HepG2 (cell line): ENCODE results near the gene SLC39A2. TPM values are rescaled to one million over a fixed set of nuclear protein-coding genes. Genes with fewer than 3 reads are reported as not detected.

Experiments used
- ATAC-seq: fragments of 200-7000 bp; cut with Tn5 transposase; 3 replicates; pipeline ENCODE4 v1.9.1; 2020; ENCODE audit warnings: mild to moderate bottlenecking, moderate library complexity
- BruUV-seq: library from RNA; stranded (reverse); fragments of 400-500 nt; replicated peaks from 2 replicates; lab custom pipeline; 2021; lab: Mats Ljungman, UMichigan
- CTCF ChIA-PET: fragments of 300-600 bp; formaldehyde crosslinking; extraction: SDS; loops from one replicate; lab custom pipeline; 2021; ENCODE audit warnings: low total read pairs, inconsistent platforms, low intra/inter-chr PET ratio; lab: Yijun Ruan, JAX
- POLR2A ChIA-PET: fragments of 350-600 bp; sonication (Branson Sonifier 250); formaldehyde crosslinking; loops from one replicate; lab custom pipeline; 2020; ENCODE audit warnings: antibody characterized with exemption, inconsistent platforms; lab: Yijun Ruan, JAX
- DNase-seq: peaks from one replicate; pipeline ENCODE4 v3.0.0-alpha.2; 2015; ENCODE audit warnings: low spot score
- FAIRE-seq: peaks from 3 replicates; lab custom pipeline; 2011; peaks lifted over from hg19 to GRCh38; lab: Jason Lieb, UNC
- H2AFZ ChIP-seq: one replicate; pipeline ENCODE4 v1.6.1; 2011; ENCODE audit warnings: low read length, inconsistent platforms
- H3K27ac ChIP-seq: fragments of 300-600 bp; 3 replicates; pipeline ENCODE4 v1.8.0; 2011; ENCODE audit warnings: mixed run types, mild to moderate bottlenecking, mixed read lengths, low read length, inconsistent platforms; ENCODE audit not compliant: insufficient read depth; ENCODE audit errors: extremely low read length
- H3K27me3 ChIP-seq, 2 experiments: fragments of 200-600 bp in 1 of 2; 2 replicates in 1 of 2; 3 replicates in 1 of 2; pipeline versions ENCODE4 v1.6.0 to v1.8.0; 2011; ENCODE audit warnings: low read length in 2 of 2, mild to moderate bottlenecking in 2 of 2, moderate library complexity in 2 of 2, inconsistent platforms in 1 of 2; ENCODE audit not compliant: insufficient read depth in 2 of 2, control insufficient read depth in 1 of 2
- H3K36me3 ChIP-seq, 2 experiments: fragments of 200-600 bp in 1 of 2; replicated peaks in 1 of 2; 2 replicates in 1 of 2; 3 replicates in 1 of 2; pipeline versions ENCODE4 v1.5.1 to v1.8.0; 2011; ENCODE audit warnings: low read length in 2 of 2, inconsistent platforms in 1 of 2; ENCODE audit not compliant: insufficient read depth in 2 of 2, control insufficient read depth in 1 of 2
- H3K4me1 ChIP-seq: 2 replicates; pipeline ENCODE4 v1.5.1; 2012; ENCODE audit warnings: low read length, inconsistent platforms; ENCODE audit not compliant: insufficient read depth
- H3K4me2 ChIP-seq: 2 replicates; pipeline ENCODE4 v1.6.0; 2011; ENCODE audit warnings: low read depth, low read length, inconsistent platforms
- H3K4me3 ChIP-seq, 3 experiments: fragments of 200-600 bp in 1 of 3; sonication (generic), shearing (Covaris generic) in 1 of 3; replicated peaks in 1 of 3; 2 replicates each; pipeline ENCODE4 v1.5.1; 2011 to 2016; ENCODE audit warnings: low read length in 3 of 3, inconsistent platforms in 2 of 3, low read depth in 2 of 3, mild to moderate bottlenecking in 2 of 3, control low read depth in 1 of 3, mixed read lengths in 1 of 3; ENCODE audit not compliant: insufficient read depth in 1 of 3
- H3K79me2 ChIP-seq: one replicate; pipeline ENCODE4 v1.6.1; 2011; ENCODE audit warnings: low read length, inconsistent platforms; ENCODE audit not compliant: insufficient read depth
- H3K9ac ChIP-seq: 2 replicates; pipeline ENCODE4 v1.6.0; 2011; ENCODE audit warnings: mild to moderate bottlenecking, low read depth, low read length, inconsistent platforms; ENCODE audit not compliant: insufficient read depth
- H3K9me3 ChIP-seq: 2 replicates; pipeline ENCODE4 v1.5.1; 2012; ENCODE audit warnings: mild to moderate bottlenecking, low read length
- H4K20me1 ChIP-seq: 2 replicates; pipeline ENCODE4 v1.6.0; 2011; ENCODE audit warnings: inconsistent platforms, mild to moderate bottlenecking, low read length, moderate library complexity; ENCODE audit not compliant: insufficient read depth
- HIVEP1 ChIP-seq: sonication (generic); formaldehyde crosslinking; IDR thresholded peaks from 2 replicates; pipeline ENCODE4 v1.4.0; 2020; ENCODE audit warnings: mild to moderate bottlenecking, missing genetic modification reagents
- NBN ChIP-seq: fragments of 450-650 bp; conservative IDR thresholded peaks from 2 replicates; pipeline ENCODE4 v1.6.1; 2017
- NFRKB ChIP-seq: fragments of 450-650 bp; IDR thresholded peaks from 2 replicates; pipeline ENCODE4 v1.6.1; 2017
- RAD51 ChIP-seq: fragments of 450-650 bp; IDR thresholded peaks from 2 replicates; pipeline ENCODE4 v1.6.1; 2016; ENCODE audit warnings: borderline replicate concordance
- RFX1 ChIP-seq: fragments of 450-650 bp; IDR thresholded peaks from 2 replicates; pipeline ENCODE4 v1.6.1; 2017
- SMAD9 ChIP-seq: sonication (generic); formaldehyde crosslinking; IDR thresholded peaks from 2 replicates; pipeline ENCODE4 v1.5.1; 2020; ENCODE audit warnings: mild to moderate bottlenecking, missing genetic modification reagents
- ZNF282 ChIP-seq: fragments of 450-650 bp; IDR thresholded peaks from 2 replicates; pipeline ENCODE4 v1.6.1; 2018; ENCODE audit not compliant: partially characterized antibody
- ZNF766 ChIP-seq: sonication (generic); formaldehyde crosslinking; IDR thresholded peaks from 2 replicates; pipeline ENCODE4 v1.5.0; 2020; ENCODE audit warnings: missing genetic modification reagents, borderline replicate concordance
- ZNF768 ChIP-seq: sonication (generic); formaldehyde crosslinking; IDR thresholded peaks from 2 replicates; pipeline ENCODE4 v1.4.0; 2020; ENCODE audit warnings: missing genetic modification reagents
- ZNF781 ChIP-seq: sonication (generic); formaldehyde crosslinking; IDR thresholded peaks from 2 replicates; pipeline ENCODE4 v1.5.1; 2020; ENCODE audit warnings: borderline replicate concordance, mild to moderate bottlenecking, missing genetic modification reagents; ENCODE audit errors: not compliant biosample characterization
- ZNF841 ChIP-seq: sonication (generic); formaldehyde crosslinking; IDR thresholded peaks from 2 replicates; pipeline ENCODE4 v1.8.1; 2023; ENCODE audit warnings: missing genetic modification reagents, borderline replicate concordance
- WGBS: methylation state at CpG from one replicate; pipeline ENCODE4 v1.1.6; 2017; ENCODE audit warnings: low lambda C conversion rate; 5-methylcytosine and 5-hydroxymethylcytosine counted together
- in situ Hi-C: cut with HindIII; loops from 2 replicates; pipeline ENCODE4 v1.10.0; 2017; ENCODE audit warnings: low pct_unique_long_range_greater_than_20kb; ENCODE audit not compliant: extremely low pct_ligation_motif_present
- intact Hi-C: fragments of 100-400 bp; cut with micrococcal nuclease; formaldehyde crosslinking; loops from one replicate; pipeline ENCODE4 v1.10.0; 2022; ENCODE audit not compliant: unreplicated experiment
- polyA plus RNA-seq, 8 experiments: library from polyadenylated mRNA; depleted of rRNA in 3 of 8; stranded (reverse) in 7 of 8; unstranded in 1 of 8; fragments of >200 nt; fragmentation: Illumina TruSeq in 4 of 8; extraction: Trizol in 4 of 8; gene quantifications; 2 replicates each; pipeline versions ENCODE4 v1.2.1 to v1.2.3, GENCODE V29; 2011 to 2016; ENCODE audit warnings: low read depth in 4 of 8, missing spikeins in 1 of 8, mixed read lengths in 1 of 8; ENCODE audit not compliant: insufficient read depth in 1 of 8
- total RNA-seq, 5 experiments: library from RNA; depleted of rRNA; stranded (reverse); fragments of >200 nt; fragmentation: Illumina TruSeq; extraction: Trizol; gene quantifications; 2 replicates each; pipeline ENCODE4 v1.2.3, GENCODE V29; 2016; ENCODE audit warnings: low read depth in 1 of 5
- TF ChIP-seq, protein P1 (sequence below): sonication (generic); formaldehyde crosslinking; IDR thresholded peaks from 2 replicates; pipeline ENCODE4 v1.5.0; 2020; ENCODE audit warnings: mild to moderate bottlenecking, missing genetic modification reagents
- TF ChIP-seq, protein P2 (sequence below): sonication (generic); formaldehyde crosslinking; IDR thresholded peaks from 2 replicates; pipeline ENCODE4 v1.9.0; 2022; ENCODE audit warnings: low read depth, missing genetic modification reagents
- TF ChIP-seq, protein P3 (sequence below): sonication (generic); formaldehyde crosslinking; IDR thresholded peaks from 2 replicates; pipeline ENCODE4 v1.8.0; 2022; ENCODE audit warnings: mild to moderate bottlenecking, missing genetic modification reagents

SLC39A2 gene
- total and polyA plus RNA-seq, 2 of the 13 experiments (the other 11 are each of a cell fraction or from before 2014, with no cell fraction given) = 0.08 to 0.11 TPM

DNA sequence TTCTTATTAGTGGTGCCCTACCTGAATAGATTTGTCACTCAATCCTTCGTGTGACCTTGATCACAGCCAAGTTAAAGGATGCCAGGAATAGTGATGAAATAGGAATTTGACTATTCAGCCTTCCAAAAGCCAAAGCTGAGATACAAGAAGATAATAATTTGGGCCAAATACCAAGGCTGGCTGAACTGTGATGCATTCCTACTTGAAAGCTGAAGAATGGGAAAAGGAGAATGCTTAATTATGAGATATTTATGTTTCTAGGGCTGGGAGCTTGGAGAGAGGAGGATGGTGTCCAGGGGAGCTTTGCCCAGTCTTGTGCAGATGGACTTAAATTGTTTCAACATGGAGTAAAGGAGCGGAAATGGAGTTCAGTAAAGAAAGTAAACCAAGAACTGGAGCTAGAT, 48.3 kb downstream of the SLC39A2 start:
- Histone ChIP-seq H3K36me3 (no peaks in the 10 kb centered on the region), H4K20me1 (no peaks in the 10 kb centered on the region), H3K4me1 (peaks cover 83% of the 10 kb centered on the region), H2AFZ (no peak overlapping the region), H3K27ac (peak overlapping the region; percentile 33), H3K79me2 (no peaks in the 10 kb centered on the region), H3K9ac (no peak overlapping the region), H3K4me3 (no peak overlapping the region), H3K9me3 (no peaks in the 10 kb centered on the region), H3K4me2 (no peak overlapping the region), H3K27me3 (no peaks in the 10 kb centered on the region)
- no TSS peak for BruUV-seq
- DNase-seq (no peak), FAIRE-seq (no peak), ATAC-seq (no peak)
- intact Hi-C loops = no loop called here
- WGBS = 95% methylated on average over 2 of the region's 2 CpGs
- ChIA-PET POLR2A (interaction anchor here (0.7 to 4.9 kb wide), 10 partner anchors 8 to 365 kb away, joined by 4 to 26 read pairs (median 7); partner anchors contain the start of genes ARHGEF40 and NDRG2), CTCF (no interaction called here)
- TF ChIP-seq ZNF768 (no peak), NBN (no peak)
- in situ Hi-C loops = no loop called here

DNA sequence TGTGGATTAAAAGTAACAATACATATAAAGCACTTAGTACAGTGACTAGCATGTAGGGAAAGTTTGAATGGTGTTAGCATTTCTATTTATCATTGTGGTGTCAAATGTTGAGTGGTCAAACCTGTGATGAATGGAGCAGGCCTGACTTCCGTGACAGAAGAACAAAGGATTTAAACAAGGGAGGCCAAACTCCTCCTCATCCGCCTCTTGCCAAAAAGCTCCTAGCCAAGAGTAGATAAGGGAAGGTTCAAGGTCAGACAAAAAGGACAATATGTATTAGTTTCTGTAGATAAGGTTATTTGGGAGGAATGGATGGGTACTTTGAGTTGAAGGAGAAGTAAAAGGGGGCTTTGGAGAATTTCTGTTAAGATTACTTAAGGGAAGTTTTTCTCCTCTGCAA, 49.5 kb downstream of the SLC39A2 start:
- Histone ChIP-seq H3K4me3 (no peak overlapping the region), H3K79me2 (no peaks in the 10 kb centered on the region), H2AFZ (no peak overlapping the region), H3K4me2 (peak overlapping the region; percentile 41), H3K9ac (no peak overlapping the region), H3K27ac (peak overlapping the region; percentile 33), H3K36me3 (no peaks in the 10 kb centered on the region), H3K27me3 (no peaks in the 10 kb centered on the region), H4K20me1 (no peaks in the 10 kb centered on the region), H3K9me3 (no peaks in the 10 kb centered on the region), H3K4me1 (peaks cover 83% of the 10 kb centered on the region)
- no TSS peak for BruUV-seq
- peak; percentile 64 for FAIRE-seq
- POLR2A ChIA-PET = interaction anchor here (0.9 to 4.9 kb wide), 12 partner anchors 9 to 367 kb away, joined by 3 to 26 read pairs (median 6); partner anchors contain the start of genes ARHGEF40 and NDRG2
- ATAC-seq = no peak
- 22% methylated on average over 2 of the region's 2 CpGs for WGBS
- DNase-seq = peak; percentile 78
- CTCF ChIA-PET = no interaction called here
- intact Hi-C loops = no loop called here
- in situ Hi-C loops = no loop called here
- TF ChIP-seq RFX1 (no peak), NFRKB (no peak), HIVEP1 (CRISPR knock-in tag) (no peak), SMAD9 (CRISPR knock-in tag) (no peak), RAD51 (no peak), ZNF781 (CRISPR knock-in tag) (no peak), ZNF841 (CRISPR knock-in tag) (no peak), ZNF282 (no peak), ZNF766 (CRISPR knock-in tag) (no peak)
- TF ChIP-seq, protein P1, sequence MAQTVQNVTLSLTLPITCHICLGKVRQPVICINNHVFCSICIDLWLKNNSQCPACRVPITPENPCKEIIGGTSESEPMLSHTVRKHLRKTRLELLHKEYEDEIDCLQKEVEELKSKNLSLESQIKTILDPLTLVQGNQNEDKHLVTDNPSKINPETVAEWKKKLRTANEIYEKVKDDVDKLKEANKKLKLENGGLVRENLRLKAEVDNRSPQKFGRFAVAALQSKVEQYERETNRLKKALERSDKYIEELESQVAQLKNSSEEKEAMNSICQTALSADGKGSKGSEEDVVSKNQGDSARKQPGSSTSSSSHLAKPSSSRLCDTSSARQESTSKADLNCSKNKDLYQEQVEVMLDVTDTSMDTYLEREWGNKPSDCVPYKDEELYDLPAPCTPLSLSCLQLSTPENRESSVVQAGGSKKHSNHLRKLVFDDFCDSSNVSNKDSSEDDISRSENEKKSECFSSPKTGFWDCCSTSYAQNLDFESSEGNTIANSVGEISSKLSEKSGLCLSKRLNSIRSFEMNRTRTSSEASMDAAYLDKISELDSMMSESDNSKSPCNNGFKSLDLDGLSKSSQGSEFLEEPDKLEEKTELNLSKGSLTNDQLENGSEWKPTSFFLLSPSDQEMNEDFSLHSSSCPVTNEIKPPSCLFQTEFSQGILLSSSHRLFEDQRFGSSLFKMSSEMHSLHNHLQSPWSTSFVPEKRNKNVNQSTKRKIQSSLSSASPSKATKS (CRISPR knock-in tag) = no peak
- TF ChIP-seq, protein P2, sequence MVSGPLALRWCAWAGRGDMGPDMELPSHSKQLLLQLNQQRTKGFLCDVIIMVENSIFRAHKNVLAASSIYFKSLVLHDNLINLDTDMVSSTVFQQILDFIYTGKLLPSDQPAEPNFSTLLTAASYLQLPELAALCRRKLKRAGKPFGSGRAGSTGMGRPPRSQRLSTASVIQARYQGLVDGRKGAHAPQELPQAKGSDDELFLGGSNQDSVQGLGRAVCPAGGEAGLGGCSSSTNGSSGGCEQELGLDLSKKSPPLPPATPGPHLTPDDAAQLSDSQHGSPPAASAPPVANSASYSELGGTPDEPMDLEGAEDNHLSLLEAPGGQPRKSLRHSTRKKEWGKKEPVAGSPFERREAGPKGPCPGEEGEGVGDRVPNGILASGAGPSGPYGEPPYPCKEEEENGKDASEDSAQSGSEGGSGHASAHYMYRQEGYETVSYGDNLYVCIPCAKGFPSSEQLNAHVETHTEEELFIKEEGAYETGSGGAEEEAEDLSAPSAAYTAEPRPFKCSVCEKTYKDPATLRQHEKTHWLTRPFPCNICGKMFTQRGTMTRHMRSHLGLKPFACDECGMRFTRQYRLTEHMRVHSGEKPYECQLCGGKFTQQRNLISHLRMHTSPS (CRISPR knock-in tag) = no peak
- TF ChIP-seq, protein P3, sequence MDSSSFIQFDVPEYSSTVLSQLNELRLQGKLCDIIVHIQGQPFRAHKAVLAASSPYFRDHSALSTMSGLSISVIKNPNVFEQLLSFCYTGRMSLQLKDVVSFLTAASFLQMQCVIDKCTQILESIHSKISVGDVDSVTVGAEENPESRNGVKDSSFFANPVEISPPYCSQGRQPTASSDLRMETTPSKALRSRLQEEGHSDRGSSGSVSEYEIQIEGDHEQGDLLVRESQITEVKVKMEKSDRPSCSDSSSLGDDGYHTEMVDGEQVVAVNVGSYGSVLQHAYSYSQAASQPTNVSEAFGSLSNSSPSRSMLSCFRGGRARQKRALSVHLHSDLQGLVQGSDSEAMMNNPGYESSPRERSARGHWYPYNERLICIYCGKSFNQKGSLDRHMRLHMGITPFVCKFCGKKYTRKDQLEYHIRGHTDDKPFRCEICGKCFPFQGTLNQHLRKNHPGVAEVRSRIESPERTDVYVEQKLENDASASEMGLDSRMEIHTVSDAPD (CRISPR knock-in tag) = peak; percentile 68; the same call in 1 of the 2 replicates
